Chondrocyte (in vitro differentiated cells): ENCODE results near the gene SLC2A4RG. TPM values are rescaled to one million over a fixed set of nuclear protein-coding genes. Genes with fewer than 3 reads are reported as not detected.
A peak's percentile ranks its signal among the peaks of the same experiment; 100 is the strongest.

Experiments
- DNase-seq: peaks from one replicate; pipeline ENCODE4 v3.0.0; 2021; ENCODE audit warnings: mixed read lengths, low spot score
- H3K27ac Mint-ChIP-seq: one replicate; pipeline ENCODE4 v1.8.0; 2021; ENCODE audit warnings: mild to moderate bottlenecking, moderate library complexity, mixed read lengths; ENCODE audit not compliant: unreplicated experiment
- H3K27me3 Mint-ChIP-seq: 2 replicates; pipeline ENCODE4 v1.8.0; 2021; ENCODE audit warnings: low read depth, mixed read lengths
- H3K36me3 Mint-ChIP-seq: 2 replicates; pipeline ENCODE4 v1.8.0; 2021; ENCODE audit warnings: low read depth, mixed read lengths
- H3K4me1 Mint-ChIP-seq: 2 replicates; pipeline ENCODE4 v1.8.0; 2021; ENCODE audit warnings: low read depth, mild to moderate bottlenecking, mixed read lengths
- H3K4me3 Mint-ChIP-seq: one replicate; pipeline ENCODE4 v1.8.0; 2021; ENCODE audit warnings: mild to moderate bottlenecking, moderate library complexity, mixed read lengths; ENCODE audit not compliant: unreplicated experiment
- H3K9me3 Mint-ChIP-seq: 2 replicates; pipeline ENCODE4 v1.8.0; 2021; ENCODE audit warnings: low read depth, mixed read lengths
- total RNA-seq: library from RNA; stranded (reverse); gene quantifications from 3 replicates; pipeline ENCODE4 v1.2.1, GENCODE V29; 2021
- TF ChIP-seq, protein P1 (sequence below): fragments of 200-600 bp; sonication (generic); IDR thresholded peaks from 2 replicates; pipeline ENCODE4 v1.5.0; 2021; ENCODE audit warnings: antibody characterized with exemption, mild to moderate bottlenecking, moderate library complexity

Gene SLC2A4RG
- total RNA-seq, 1 donor from 2014 or later = 101 TPM

DNA sequence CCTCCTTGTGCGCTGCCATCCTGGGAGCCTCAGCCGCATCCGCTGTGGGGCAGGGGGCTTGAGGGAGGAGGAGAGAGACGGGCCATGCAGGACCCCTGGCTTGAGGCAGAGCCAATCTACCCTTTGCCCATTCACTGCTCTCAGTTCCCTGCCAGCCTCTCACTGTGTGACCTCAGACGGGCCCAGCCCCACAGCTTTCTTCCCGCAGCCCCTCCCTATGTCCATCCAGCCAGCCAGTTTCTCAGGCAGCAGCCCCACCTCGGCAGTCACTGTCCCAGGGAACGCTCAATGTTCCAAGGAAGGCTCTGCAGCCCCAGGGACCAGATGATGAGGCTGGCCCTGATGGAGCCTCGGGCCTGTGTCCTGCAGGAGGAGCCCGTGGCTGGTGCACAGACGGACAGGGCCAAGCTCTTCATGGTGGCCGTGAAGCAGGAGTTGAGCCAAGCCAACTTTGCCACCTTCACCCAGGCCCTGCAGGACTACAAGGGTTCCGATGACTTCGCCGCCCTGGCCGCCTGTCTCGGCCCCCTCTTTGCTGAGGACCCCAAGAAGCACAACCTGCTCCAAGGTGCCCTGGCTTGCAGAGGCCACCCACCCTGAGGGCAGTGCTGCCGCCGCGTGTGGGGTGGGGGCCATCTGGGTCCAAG lies 47.0 kb upstream of the SLC2A4RG start:
- TF ChIP-seq, protein P1, sequence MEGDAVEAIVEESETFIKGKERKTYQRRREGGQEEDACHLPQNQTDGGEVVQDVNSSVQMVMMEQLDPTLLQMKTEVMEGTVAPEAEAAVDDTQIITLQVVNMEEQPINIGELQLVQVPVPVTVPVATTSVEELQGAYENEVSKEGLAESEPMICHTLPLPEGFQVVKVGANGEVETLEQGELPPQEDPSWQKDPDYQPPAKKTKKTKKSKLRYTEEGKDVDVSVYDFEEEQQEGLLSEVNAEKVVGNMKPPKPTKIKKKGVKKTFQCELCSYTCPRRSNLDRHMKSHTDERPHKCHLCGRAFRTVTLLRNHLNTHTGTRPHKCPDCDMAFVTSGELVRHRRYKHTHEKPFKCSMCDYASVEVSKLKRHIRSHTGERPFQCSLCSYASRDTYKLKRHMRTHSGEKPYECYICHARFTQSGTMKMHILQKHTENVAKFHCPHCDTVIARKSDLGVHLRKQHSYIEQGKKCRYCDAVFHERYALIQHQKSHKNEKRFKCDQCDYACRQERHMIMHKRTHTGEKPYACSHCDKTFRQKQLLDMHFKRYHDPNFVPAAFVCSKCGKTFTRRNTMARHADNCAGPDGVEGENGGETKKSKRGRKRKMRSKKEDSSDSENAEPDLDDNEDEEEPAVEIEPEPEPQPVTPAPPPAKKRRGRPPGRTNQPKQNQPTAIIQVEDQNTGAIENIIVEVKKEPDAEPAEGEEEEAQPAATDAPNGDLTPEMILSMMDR = no peak
- Mint-ChIP-seq H3K36me3 (peaks cover 5% of the 10 kb centered on the region), H3K9me3 (no peaks in the 10 kb centered on the region), H3K4me1 (peaks cover 8% of the 10 kb centered on the region), H3K27me3 (no peaks in the 10 kb centered on the region), H3K4me3 (no peak overlapping the region), H3K27ac (no peak overlapping the region)
- no peak for DNase-seq

DNA sequence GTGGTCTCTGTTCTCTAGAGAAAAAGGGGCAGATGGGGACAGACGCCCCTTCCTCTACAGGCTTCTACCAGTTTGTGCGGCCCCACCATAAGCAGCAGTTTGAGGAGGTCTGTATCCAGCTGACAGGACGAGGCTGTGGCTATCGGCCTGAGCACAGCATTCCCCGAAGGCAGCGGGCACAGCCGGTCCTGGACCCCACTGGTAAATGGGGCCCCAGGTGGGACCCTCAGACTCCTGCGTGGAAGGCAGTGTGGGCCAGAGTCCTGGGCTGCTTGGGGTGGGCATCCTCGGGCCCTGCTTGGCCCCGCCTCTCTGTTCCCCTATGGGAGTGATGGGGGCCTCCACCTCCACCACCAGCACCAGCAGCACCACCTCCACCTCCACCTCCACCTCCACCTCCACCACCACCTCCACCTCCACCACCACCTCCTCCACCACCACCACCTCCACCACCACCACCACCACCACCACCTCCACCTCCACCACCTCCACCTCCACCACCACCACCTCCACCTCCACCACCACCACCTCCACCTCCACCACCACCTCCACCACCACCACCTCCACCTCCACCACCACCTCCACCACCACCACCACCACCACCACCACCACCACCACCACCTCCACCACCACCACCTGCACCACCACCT lies 46.4 kb upstream of the SLC2A4RG start:
- H3K27me3 Mint-ChIP-seq = no peaks in the 10 kb centered on the region
- H3K9me3 Mint-ChIP-seq = no peaks in the 10 kb centered on the region
- DNase-seq = no peak
- peaks cover 5% of the 10 kb centered on the region for H3K36me3 Mint-ChIP-seq
- TF ChIP-seq, protein P1 = no peak
- H3K4me3 Mint-ChIP-seq = no peak overlapping the region
- peaks cover 13% of the 10 kb centered on the region for H3K4me1 Mint-ChIP-seq
- H3K27ac Mint-ChIP-seq = no peak overlapping the region

DNA sequence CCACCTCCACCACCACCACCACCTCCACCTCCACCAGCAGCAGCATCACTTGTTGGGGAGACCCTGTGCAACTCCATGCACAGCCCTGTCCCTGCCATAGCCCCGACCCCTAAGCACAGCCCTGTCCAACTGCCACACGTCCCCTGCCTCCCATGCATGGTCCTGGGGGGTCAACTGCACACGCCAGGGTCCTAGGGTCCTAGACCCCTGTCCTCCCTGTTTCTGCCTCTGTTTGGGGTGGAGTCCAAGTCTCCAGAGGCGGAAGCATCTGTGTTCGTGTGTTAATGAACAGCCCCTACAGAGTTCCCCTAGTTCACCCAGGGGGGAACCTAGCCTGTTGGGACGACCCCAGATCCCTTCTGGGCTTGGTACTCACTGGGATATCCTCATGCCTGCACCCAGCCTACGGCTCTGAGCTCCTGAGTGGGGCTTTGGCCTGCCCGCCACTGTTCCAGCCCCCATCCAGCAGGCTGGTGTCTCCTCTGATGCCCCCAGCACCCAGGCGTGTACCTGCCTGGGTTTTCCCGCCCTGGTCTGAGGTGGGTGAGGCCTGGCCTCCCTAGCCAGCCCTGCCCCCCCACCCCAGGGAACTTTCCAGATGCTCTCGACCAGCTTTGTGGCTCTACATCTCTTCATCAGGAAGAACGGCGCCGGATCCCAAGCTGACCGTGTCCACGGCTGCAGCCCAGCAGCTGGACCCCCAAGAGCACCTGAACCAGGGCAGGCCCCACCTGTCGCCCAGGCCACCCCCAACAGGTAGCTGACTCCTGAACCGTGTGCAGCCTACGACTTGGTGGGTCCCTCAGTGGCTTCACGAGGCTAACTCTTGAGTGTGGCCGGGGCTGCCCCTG lies 45.6 kb upstream of the SLC2A4RG start:
- Mint-ChIP-seq H3K4me3 (no peak overlapping the region), H3K27ac (peak overlapping the region; percentile 74), H3K27me3 (no peaks in the 10 kb centered on the region), H3K4me1 (peaks cover 18% of the 10 kb centered on the region), H3K9me3 (no peaks in the 10 kb centered on the region), H3K36me3 (peaks cover 5% of the 10 kb centered on the region)
- no peak for DNase-seq
- TF ChIP-seq, protein P1 = no peak

DNA sequence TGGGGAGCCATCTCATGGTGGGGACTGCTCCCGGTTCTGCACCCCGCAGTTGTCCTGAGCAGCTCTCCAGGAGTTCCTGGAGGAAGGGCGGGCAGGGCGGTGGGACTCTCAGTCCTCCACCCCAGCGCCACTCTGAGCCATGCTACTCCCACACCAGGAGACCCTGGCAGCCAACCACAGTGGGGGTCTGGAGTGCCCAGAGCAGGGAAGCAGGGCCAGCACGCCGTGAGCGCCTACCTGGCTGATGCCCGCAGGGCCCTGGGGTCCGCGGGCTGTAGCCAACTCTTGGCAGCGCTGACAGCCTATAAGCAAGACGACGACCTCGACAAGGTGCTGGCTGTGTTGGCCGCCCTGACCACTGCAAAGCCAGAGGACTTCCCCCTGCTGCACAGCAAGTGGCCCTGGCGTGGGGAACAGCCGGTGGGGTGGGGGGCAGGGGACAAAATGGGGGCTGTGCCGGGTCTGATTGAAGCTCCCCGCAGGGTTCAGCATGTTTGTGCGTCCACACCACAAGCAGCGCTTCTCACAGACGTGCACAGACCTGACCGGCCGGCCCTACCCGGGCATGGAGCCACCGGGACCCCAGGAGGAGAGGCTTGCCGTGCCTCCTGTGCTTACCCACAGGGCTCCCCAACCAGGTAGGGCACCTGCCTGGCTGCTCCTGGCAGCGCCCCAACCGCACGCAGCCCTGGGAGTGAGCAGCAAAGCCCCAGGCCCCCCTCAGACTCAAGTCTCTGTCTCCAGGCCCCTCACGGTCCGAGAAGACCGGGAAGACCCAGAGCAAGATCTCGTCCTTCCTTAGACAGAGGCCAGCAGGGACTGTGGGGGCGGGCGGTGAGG lies 44.8 kb upstream of the SLC2A4RG start:
- no peak overlapping the region for H3K4me3 Mint-ChIP-seq
- H3K4me1 Mint-ChIP-seq = peaks cover 27% of the 10 kb centered on the region
- peak; percentile 88 for DNase-seq
- no peak overlapping the region for H3K27ac Mint-ChIP-seq
- TF ChIP-seq, protein P1 = no peak
- peaks cover 5% of the 10 kb centered on the region for H3K36me3 Mint-ChIP-seq
- no peaks in the 10 kb centered on the region for H3K9me3 Mint-ChIP-seq
- H3K27me3 Mint-ChIP-seq = no peaks in the 10 kb centered on the region
